ENCODE results near the gene SUSD1. TPM values are rescaled to one million over a fixed set of nuclear protein-coding genes. Genes with fewer than 3 reads are reported as not detected.

The SUSD1 gene
- total RNA-seq, 4 donors from 2014 or later: 1.6 to 8.2 (median 4.4) TPM

GRCh38 chr9:112124156-112124555 is 50.9 kb downstream of the SUSD1 start:
- TF ChIP-seq CTCF (IDR thresholded peaks at IDR 0.05): no peak
- TF ChIP-seq POLR2A (IDR thresholded peaks at IDR 0.05): no peak
- no peak for TF ChIP-seq EP300 (IDR thresholded peaks at IDR 0.05)
- no peak for TF ChIP-seq POLR2AphosphoS5 (IDR thresholded peaks at IDR 0.05)
- Histone ChIP-seq H3K36me3 (peaks cover 3% of the 10 kb centered on the region), H3K4me1 (peaks cover under 1% of the 10 kb centered on the region), H3K27me3 (no peaks in the 10 kb centered on the region), H3K27ac (no peak overlapping the region), H3K4me3 (no peak overlapping the region), H3K9me3 (no peaks in the 10 kb centered on the region)
- DNase-seq (ENCODE audit: low spot score in 2 of 2): no peak
- WGBS: 87% methylated on average over 5 of the region's 5 CpGs

- Histone ChIP-seq H3K36me3 (peaks cover 3% of the 10 kb centered on the region), H3K4me1 (peaks cover 3% of the 10 kb centered on the region), H3K4me3 (no peak overlapping the region), H3K27ac (no peak overlapping the region), H3K27me3 (no peaks in the 10 kb centered on the region), H3K9me3 (no peaks in the 10 kb centered on the region)
- no peak for DNase-seq (ENCODE audit: low spot score in 2 of 2)
- TF ChIP-seq EP300 (IDR thresholded peaks at IDR 0.05): no peak
- no peak for TF ChIP-seq POLR2AphosphoS5 (IDR thresholded peaks at IDR 0.05)
- TF ChIP-seq CTCF (IDR thresholded peaks at IDR 0.05): no peak
- no peak for TF ChIP-seq POLR2A (IDR thresholded peaks at IDR 0.05)
- 92% methylated on average over 4 of the region's 4 CpGs for WGBS
Observed at GRCh38 chr9:112121633-112122032, 53.5 kb downstream of the SUSD1 start.

- H3K9me3 ChIP-seq: no peaks in the 10 kb centered on the region
- H3K36me3 ChIP-seq: peaks cover 3% of the 10 kb centered on the region
- DNase-seq (ENCODE audit: low spot score in 2 of 2): no peak
- TF ChIP-seq POLR2A (IDR thresholded peaks at IDR 0.05) (no peak), CTCF (IDR thresholded peaks at IDR 0.05) (no peak), EP300 (IDR thresholded peaks at IDR 0.05) (no peak), POLR2AphosphoS5 (IDR thresholded peaks at IDR 0.05) (no peak)
- H3K4me1 ChIP-seq: peaks cover 3% of the 10 kb centered on the region
- no peak overlapping the region for H3K27ac ChIP-seq
- WGBS: 50% methylated on average over 2 of the region's 2 CpGs
- H3K4me3 ChIP-seq: no peak overlapping the region
- no peaks in the 10 kb centered on the region for H3K27me3 ChIP-seq
Observed at GRCh38 chr9:112120439-112120925, 54.6 kb downstream of the SUSD1 start.

GRCh38 chr9:112120030-112120341 is 55.1 kb downstream of the SUSD1 start:
- Histone ChIP-seq H3K4me1 (peaks cover 3% of the 10 kb centered on the region), H3K9me3 (no peaks in the 10 kb centered on the region), H3K27ac (no peak overlapping the region), H3K36me3 (peaks cover 3% of the 10 kb centered on the region), H3K27me3 (no peaks in the 10 kb centered on the region), H3K4me3 (no peak overlapping the region)
- 68% methylated on average over 6 of the region's 6 CpGs for WGBS
- DNase-seq (ENCODE audit: low spot score in 2 of 2): no peak
- TF ChIP-seq POLR2A (IDR thresholded peaks at IDR 0.05) (no peak), POLR2AphosphoS5 (IDR thresholded peaks at IDR 0.05) (no peak), CTCF (IDR thresholded peaks at IDR 0.05) (no peak), EP300 (IDR thresholded peaks at IDR 0.05) (no peak)

- H3K9me3 ChIP-seq: no peaks in the 10 kb centered on the region
- DNase-seq (ENCODE audit: low spot score in 2 of 2): no peak
- peaks cover 3% of the 10 kb centered on the region for H3K36me3 ChIP-seq
- no peak for TF ChIP-seq CTCF (IDR thresholded peaks at IDR 0.05)
- TF ChIP-seq EP300 (IDR thresholded peaks at IDR 0.05): no peak
- TF ChIP-seq POLR2AphosphoS5 (IDR thresholded peaks at IDR 0.05): no peak
- no peak for TF ChIP-seq POLR2A (IDR thresholded peaks at IDR 0.05)
- no peak overlapping the region for H3K4me3 ChIP-seq
- peaks cover 3% of the 10 kb centered on the region for H3K4me1 ChIP-seq
- no peaks in the 10 kb centered on the region for H3K27me3 ChIP-seq
- 69% methylated on average over 10 of the region's 10 CpGs for WGBS
- no peak overlapping the region for H3K27ac ChIP-seq
Observed at GRCh38 chr9:112119225-112120029, 55.7 kb downstream of the SUSD1 start.
